Measurements from ENCODE around the gene CTTNBP2NL.
"Not testable (repeated sequence)": the region's sequence is repeated elsewhere in the genome, so short reads cannot be mapped to it uniquely, and the experiment has no call there.

Gene CTTNBP2NL

DNA sequence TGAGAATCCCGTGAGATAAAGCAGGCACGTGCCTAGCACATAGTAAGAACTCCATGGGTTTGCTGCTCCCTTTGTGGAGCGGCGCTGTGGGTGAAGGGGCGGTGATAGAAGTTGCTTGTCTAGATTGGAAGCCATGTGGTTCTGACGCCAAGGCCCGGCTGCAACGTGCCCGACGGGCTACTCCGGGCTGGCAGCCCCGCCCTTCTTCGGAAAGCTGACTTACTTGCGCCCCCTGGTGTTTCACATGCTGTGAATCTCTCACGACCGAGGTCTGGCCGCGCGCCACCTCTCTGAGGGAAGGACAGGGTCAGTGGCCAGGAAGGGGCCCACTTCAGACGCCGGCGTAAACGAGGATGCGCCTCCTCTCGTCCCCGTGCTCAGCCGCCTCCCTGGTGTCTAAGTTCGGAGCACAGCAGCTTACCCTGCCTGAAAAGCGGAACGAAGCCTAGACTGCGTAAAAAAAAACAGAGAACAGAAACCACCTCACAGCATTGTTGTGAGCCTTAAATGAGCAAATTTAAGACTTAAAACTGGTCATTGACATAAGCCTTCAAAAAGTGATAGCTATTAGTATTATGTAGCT lies 70.2 kb downstream of the CTTNBP2NL start:
- ChIA-PET CTCF (interaction anchor here (0.6 to 3.9 kb wide), 8 partner anchors 12 to 250 kb away, joined by 3 to 26 read pairs (median 3); no protein-coding TSS in a partner anchor), POLR2A (interaction anchor here (0.6 to 3.5 kb wide), 5 partner anchors 70 to 1057 kb away, joined by 3 to 22 read pairs (median 4); partner anchors contain the start of genes CTTNBP2NL and ST7L)
- TF ChIP-seq SP1 (IDR thresholded peaks at IDR 0.05): no peak
- peak; percentile 93 for TF ChIP-seq L3MBTL2 (conservative IDR thresholded peaks at IDR 0.05)
- no peak for TF ChIP-seq SUZ12 (IDR thresholded peaks at IDR 0.05)
- TF ChIP-seq BHLHE40 (IDR thresholded peaks at IDR 0.05; ENCODE audit: borderline replicate concordance): no peak
- TF ChIP-seq NFRKB (IDR thresholded peaks at IDR 0.05): no peak
- DNase-seq (ENCODE audit: extremely low spot score): peak; percentile 93

DNA sequence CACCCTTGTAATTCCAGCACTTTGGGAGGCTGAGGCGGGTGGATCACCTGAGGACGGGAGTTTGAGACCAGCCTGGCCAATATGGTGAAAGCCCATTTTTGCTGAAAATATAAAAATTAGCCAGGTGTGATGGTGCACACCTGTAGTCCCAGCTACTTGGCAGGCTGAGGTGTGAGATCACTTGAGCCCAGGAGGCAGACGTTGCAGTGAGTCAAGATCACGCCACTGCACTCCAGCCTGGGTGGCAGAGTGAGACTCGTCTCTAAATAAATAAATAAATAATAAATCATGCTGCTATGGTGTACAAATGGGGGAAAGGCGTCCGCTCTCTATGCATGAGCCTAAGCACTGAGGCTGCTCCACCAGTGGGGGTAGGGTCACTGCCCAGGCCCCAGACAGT lies 74.3 kb downstream of the CTTNBP2NL start:
- POLR2A ChIA-PET; CTCF ChIA-PET; DNase-seq (ENCODE audit: extremely low spot score): not testable (repeated sequence)

DNA sequence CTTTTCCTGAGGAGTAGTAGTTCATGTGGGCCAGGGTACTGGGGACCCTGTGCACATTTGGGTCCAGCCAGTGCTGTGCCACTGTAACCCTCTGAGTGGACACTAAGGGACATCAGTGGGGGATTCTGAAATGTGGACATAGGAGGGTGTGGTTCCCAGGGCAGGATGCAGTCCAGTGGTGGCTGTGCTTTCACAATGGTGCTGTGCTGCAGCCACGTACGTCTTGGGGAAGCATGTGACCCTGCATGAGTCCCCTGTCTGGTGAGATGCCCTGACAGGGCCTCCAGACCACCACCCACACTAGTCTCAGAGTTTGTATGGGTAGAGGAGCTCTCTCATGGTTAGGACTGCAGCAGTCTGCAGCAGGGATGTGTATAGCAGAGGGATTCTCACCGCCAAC lies 75.0 kb downstream of the CTTNBP2NL start:
- POLR2A ChIA-PET: no interaction called here
- no peak for DNase-seq (ENCODE audit: extremely low spot score)
- no peak for TF ChIP-seq NFRKB (IDR thresholded peaks at IDR 0.05)
- no peak for TF ChIP-seq FOXA1 (IDR thresholded peaks at IDR 0.05)
- CTCF ChIA-PET: no interaction called here

DNA sequence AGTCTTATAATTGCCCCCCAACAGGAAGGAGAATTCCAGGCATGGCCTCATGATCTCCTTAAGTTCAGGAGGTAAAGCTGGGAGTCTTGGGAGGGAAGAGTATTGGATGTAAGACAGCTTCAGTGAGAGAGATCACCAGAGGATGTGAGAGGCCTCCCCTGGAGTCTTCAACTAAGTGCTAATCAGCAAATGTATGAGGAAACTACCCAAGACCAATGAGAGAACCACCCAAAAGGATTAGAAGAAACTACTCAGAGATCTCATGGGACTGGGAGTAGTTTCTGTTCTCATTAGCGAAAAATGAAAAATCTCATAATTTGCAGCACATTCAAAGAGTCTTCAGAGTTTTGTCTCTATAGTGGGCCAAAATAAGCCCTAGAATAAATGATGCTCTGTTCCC lies 76.1 kb downstream of the CTTNBP2NL start:
- ChIA-PET POLR2A (interaction anchor here (0.6 kb wide), 1 partner anchor 64 kb away, joined by 3 read pairs; no protein-coding TSS in a partner anchor), CTCF (interaction anchor here (0.6 to 0.7 kb wide), 4 partner anchors 46 to 230 kb away, joined by 3 to 4 read pairs (median 3); no protein-coding TSS in a partner anchor)
- no peak for TF ChIP-seq FOXK2 (IDR thresholded peaks at IDR 0.05)
- TF ChIP-seq ZNF384 (IDR thresholded peaks at IDR 0.05): no peak
- TF ChIP-seq TARDBP (IDR thresholded peaks at IDR 0.05): no peak
- TF ChIP-seq NFRKB (IDR thresholded peaks at IDR 0.05): no peak
- no peak for TF ChIP-seq ARNT (IDR thresholded peaks at IDR 0.05)
- no peak for TF ChIP-seq SUZ12 (IDR thresholded peaks at IDR 0.05)

DNA sequence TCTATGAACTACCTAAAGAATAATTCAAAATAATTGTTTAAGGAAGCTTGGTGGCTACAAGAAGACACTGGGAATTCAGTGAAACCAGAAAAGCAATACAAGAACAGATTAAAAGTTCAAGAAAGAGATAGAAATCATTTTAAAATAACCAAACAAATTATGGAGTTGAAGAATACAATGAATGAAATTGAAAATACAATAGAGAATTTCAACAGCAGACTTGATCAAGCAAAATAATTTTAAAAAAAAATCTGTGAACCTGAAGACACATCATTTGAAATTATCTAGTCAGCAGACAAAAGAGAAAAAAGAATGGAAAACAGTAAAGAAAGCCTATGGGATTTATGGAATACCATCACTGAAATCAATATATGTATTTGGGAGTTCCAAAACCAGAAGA lies 81.5 kb downstream of the CTTNBP2NL start:
- POLR2A ChIA-PET: no interaction called here
- CTCF ChIA-PET: no interaction called here

More for the DNA sequence above, 76.1 kb downstream of the CTTNBP2NL start:
- DNase-seq (ENCODE audit: extremely low spot score): no peak

DNA sequence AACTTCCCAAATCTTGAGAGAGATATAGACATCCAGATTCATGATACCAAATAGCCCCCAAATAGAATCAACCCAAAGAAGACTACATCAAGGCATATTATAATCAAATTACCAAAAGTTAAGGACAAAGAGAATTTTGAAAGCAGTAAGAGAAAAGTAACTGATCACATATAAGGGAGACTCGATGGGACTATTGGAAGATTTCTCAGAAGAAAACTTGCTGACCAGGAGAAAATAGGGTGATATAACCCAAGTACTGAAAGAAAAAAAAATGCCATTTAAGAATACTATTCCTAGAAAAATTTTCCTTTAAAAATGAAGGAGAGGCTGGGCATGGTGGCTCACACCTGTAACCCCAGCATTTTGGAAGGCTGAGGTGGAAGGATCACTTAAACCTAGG lies 82.3 kb downstream of the CTTNBP2NL start:
- ChIA-PET CTCF (interaction anchor here (0.7 kb wide), 1 partner anchor 12 kb away, joined by 3 read pairs; no protein-coding TSS in a partner anchor), POLR2A (no interaction called here)
- no peak for DNase-seq (ENCODE audit: extremely low spot score)
- TF ChIP-seq FOXA1 (IDR thresholded peaks at IDR 0.05) (no peak), SUZ12 (IDR thresholded peaks at IDR 0.05) (no peak), FOXK2 (IDR thresholded peaks at IDR 0.05) (no peak), NFRKB (IDR thresholded peaks at IDR 0.05) (no peak), ELF4 (IDR thresholded peaks at IDR 0.05) (no peak), ZNF384 (IDR thresholded peaks at IDR 0.05) (no peak), HDGF (IDR thresholded peaks at IDR 0.05; ENCODE audit: borderline replicate concordance) (no peak), ARNT (IDR thresholded peaks at IDR 0.05) (no peak), L3MBTL2 (conservative IDR thresholded peaks at IDR 0.05) (no peak), FOXM1 (IDR thresholded peaks at IDR 0.05; ENCODE audit: borderline replicate concordance) (no peak), CTBP1 (IDR thresholded peaks at IDR 0.05; ENCODE audit: borderline replicate concordance) (no peak), TARDBP (IDR thresholded peaks at IDR 0.05) (no peak), SP1 (IDR thresholded peaks at IDR 0.05) (no peak), BHLHE40 (IDR thresholded peaks at IDR 0.05; ENCODE audit: borderline replicate concordance) (no peak), LEF1 (IDR thresholded peaks at IDR 0.05; ENCODE audit: borderline replicate concordance) (no peak)
- TF ChIP-seq, protein P1, sequence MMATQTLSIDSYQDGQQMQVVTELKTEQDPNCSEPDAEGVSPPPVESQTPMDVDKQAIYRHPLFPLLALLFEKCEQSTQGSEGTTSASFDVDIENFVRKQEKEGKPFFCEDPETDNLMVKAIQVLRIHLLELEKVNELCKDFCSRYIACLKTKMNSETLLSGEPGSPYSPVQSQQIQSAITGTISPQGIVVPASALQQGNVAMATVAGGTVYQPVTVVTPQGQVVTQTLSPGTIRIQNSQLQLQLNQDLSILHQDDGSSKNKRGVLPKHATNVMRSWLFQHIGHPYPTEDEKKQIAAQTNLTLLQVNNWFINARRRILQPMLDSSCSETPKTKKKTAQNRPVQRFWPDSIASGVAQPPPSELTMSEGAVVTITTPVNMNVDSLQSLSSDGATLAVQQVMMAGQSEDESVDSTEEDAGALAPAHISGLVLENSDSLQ (IDR thresholded peaks at IDR 0.05): no peak

More for the DNA sequence above, 81.5 kb downstream of the CTTNBP2NL start:
- no peak for DNase-seq (ENCODE audit: extremely low spot score)
- TF ChIP-seq NFRKB (IDR thresholded peaks at IDR 0.05) (no peak), FOXK2 (IDR thresholded peaks at IDR 0.05) (no peak), FOXA1 (IDR thresholded peaks at IDR 0.05) (no peak), LEF1 (IDR thresholded peaks at IDR 0.05; ENCODE audit: borderline replicate concordance) (no peak), HDGF (IDR thresholded peaks at IDR 0.05; ENCODE audit: borderline replicate concordance) (no peak), L3MBTL2 (conservative IDR thresholded peaks at IDR 0.05) (no peak), ZNF384 (IDR thresholded peaks at IDR 0.05) (no peak), SUZ12 (IDR thresholded peaks at IDR 0.05) (no peak), TARDBP (IDR thresholded peaks at IDR 0.05) (no peak), CTBP1 (IDR thresholded peaks at IDR 0.05; ENCODE audit: borderline replicate concordance) (no peak), ARNT (IDR thresholded peaks at IDR 0.05) (no peak), ELF4 (IDR thresholded peaks at IDR 0.05) (no peak), FOXM1 (IDR thresholded peaks at IDR 0.05; ENCODE audit: borderline replicate concordance) (no peak), BHLHE40 (IDR thresholded peaks at IDR 0.05; ENCODE audit: borderline replicate concordance) (no peak), SP1 (IDR thresholded peaks at IDR 0.05) (no peak)
- TF ChIP-seq, protein P1 (IDR thresholded peaks at IDR 0.05): no peak

DNA sequence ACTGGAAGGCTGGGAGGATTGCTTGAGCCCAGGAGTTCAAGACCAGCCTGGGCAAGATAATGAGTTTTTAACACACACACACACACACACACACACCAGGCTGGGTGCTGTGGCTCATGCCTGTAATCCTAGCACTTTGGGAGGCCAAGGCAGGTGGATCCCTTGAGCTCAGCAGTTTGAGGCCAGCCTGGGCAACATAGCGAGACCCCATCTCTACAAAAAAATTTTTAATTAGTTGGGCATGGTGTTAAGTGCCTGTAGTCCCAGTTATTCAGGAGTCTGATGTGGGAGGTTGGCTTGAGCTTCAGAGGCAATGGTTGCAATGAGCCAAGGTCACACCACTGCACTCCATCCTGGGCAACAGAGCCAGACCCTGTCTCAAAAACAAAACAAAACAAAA lies 90.0 kb downstream of the CTTNBP2NL start:
- POLR2A ChIA-PET; DNase-seq (ENCODE audit: extremely low spot score); CTCF ChIA-PET: not testable (repeated sequence)

DNA sequence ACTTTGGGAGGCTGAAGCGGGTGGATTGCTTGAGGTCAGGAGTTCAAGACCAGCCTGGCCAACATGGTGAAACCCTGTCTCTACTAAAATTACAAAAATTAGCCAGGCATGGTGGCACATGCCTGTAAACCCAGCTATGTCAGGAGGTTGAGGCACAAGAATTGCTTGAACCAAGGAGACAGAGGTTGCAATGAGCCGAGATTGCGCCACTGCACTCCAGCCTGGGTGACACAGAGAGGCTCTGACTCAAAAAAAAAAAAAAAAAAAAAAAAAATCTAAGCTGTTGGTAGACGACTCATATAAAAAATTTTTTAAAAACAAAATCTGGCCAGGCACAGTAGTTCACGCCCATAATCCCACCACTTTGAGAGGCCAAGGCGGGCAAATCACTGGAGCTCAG lies 91.7 kb downstream of the CTTNBP2NL start:
- POLR2A ChIA-PET; DNase-seq (ENCODE audit: extremely low spot score): not testable (repeated sequence)
- CTCF ChIA-PET: interaction anchor here (1.6 kb wide), 1 partner anchor 14 kb away, joined by 4 read pairs; no protein-coding TSS in a partner anchor

All from HEK293T (cell line).